MM.1S (cell line): ENCODE results near the gene KLRD1.

ENCODE experiments used
- CTCF ChIP-seq: fragments of 300-600 bp; sonication (generic); IDR thresholded peaks from 2 replicates; pipeline ENCODE4 v1.5.1; 2016; ENCODE audit warnings: antibody characterized with exemption, low read length, mixed read lengths
- EZH2 ChIP-seq: fragments of 300-600 bp; sonication (generic); optimal IDR thresholded peaks from 2 replicates; pipeline ENCODE3; 2017; ENCODE audit warnings: low read depth, mild to moderate bottlenecking, antibody characterized with exemption, low read length, mixed read lengths

GRCh38 chr12:10283027-10283426 is 24.6 kb upstream of the KLRD1 start:
- TF ChIP-seq CTCF (no peak), EZH2 (no peak)
